HG02981 (cell line): Measurements from ENCODE around the gene TUBB8.
"Not testable (repeated sequence)": the region's sequence is repeated elsewhere in the genome, so short reads cannot be mapped to it uniquely, and the experiment has no call there.

Source experiments
- ATAC-seq: cut with Tn5 transposase; IDR thresholded peaks from one replicate; pipeline ENCODE4 v1.9.1; 2021; ENCODE audit warnings: mild to moderate bottlenecking, moderate library complexity; ENCODE audit not compliant: unreplicated experiment

TUBB8 gene

GRCh38 chr10:48996-49395, at the start of gene TUBB8:
TUBB8 (minus strand) TSS chr10:49296; CDS start chr10:49238, 58 bp downstream.
- ATAC-seq: no peak

DNA sequence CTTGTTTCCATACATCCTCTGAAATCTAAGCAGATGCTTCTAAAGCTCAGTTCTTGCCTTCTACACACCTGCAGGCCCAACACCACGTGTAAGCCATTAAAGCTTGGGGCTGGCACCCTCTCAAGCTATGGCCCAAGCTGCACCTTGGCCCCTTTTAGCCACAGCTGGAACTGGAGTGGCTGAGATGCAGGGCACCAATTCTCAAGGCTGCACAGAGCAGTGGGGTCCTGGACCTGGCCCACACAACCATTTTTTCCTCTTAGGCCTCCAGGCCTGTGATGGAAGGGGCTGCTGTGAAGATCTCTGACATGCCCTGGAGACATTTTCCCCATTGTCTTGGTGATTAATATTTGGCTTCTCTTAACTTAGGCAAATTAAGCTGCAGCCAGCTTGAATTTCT, 47.4 kb upstream of the TUBB8 start:
- no peak for ATAC-seq

DNA sequence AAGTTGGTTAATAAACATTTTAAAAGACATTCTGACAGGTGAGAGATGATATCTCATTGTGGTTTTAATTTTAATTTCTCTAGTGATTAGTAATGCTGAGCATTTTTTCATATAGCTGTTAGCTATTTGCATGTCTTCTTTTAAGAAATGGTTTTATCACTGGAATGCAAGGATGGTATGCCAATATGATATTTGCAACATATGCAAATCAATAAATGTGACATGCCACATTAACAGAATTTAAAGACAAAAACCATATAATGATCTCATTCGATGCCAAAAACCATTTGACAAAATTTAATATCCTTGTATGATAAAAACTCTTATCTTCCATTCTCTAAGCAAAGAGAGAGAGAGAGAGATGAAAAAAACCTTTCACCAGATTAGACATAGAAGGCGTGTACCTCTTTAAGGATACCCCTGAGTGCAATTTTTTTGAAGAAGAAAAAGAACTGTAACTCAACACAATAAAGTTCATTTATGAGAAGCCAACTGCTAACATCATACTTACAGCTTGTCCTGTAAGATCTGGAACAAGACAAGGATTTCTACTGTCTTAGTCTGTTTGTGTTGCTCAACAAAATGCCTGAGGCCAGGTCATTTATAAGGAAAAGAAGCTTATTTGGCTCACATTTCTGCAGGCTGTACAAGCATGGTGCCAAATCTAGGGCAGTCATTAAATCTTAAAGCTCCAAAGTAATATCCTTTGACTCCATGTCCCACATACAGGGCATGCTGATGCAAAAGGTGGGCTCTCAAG, 46.4 kb upstream of the TUBB8 start:
- ATAC-seq: no peak

DNA sequence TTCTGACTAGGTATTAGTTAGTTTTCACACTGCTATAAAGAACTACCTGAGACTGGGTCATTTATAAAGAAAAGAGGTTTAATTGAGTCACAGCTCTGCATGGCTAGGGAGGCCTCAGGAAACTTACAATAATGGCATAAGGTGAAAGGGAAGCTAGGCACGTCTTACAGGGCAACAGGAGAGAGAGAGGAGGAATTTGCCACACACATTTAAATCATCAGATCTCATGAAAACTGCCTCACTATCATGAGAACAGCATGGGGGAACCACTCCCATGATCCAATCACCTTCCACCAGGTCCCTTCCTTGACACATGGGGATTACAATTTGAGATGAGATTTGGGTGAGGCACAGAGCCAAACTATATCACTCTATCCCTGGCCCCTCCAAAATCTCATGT, 45.5 kb upstream of the TUBB8 start:
- no peak for ATAC-seq

- ATAC-seq: no peak
These were observed 43.8 kb upstream of the TUBB8 start for GRCh38 chr10:92846-93245.

GRCh38 chr10:92153-92552, 43.1 kb upstream of the TUBB8 start:
- no peak for ATAC-seq

DNA sequence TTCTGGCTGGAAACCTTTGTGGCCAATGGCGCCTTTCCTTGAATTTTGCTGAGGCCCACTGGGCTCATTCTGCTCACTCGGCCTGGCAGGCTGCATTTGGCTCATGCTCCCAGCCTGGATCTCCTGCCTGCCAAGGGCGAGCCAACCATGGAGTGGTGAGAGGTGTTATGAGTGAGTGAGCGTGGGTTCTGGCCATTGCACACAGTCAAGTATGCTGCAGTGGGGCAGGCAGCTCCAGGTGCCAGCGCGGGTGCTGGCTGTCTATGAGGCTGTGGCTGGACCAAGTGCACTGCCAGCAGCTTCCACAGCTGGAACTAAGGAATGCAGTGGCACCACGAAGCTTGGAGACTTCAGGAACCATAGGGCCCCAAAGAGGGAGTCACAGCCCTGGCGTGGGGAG, 42.2 kb upstream of the TUBB8 start:
- no peak for ATAC-seq

- no peak for ATAC-seq
These were observed 41.1 kb upstream of the TUBB8 start for GRCh38 chr10:90161-90560.

GRCh38 chr10:89248-89647, 40.2 kb upstream of the TUBB8 start:
- ATAC-seq: no peak

GRCh38 chr10:88253-88652, 39.2 kb upstream of the TUBB8 start:
- ATAC-seq: no peak

DNA sequence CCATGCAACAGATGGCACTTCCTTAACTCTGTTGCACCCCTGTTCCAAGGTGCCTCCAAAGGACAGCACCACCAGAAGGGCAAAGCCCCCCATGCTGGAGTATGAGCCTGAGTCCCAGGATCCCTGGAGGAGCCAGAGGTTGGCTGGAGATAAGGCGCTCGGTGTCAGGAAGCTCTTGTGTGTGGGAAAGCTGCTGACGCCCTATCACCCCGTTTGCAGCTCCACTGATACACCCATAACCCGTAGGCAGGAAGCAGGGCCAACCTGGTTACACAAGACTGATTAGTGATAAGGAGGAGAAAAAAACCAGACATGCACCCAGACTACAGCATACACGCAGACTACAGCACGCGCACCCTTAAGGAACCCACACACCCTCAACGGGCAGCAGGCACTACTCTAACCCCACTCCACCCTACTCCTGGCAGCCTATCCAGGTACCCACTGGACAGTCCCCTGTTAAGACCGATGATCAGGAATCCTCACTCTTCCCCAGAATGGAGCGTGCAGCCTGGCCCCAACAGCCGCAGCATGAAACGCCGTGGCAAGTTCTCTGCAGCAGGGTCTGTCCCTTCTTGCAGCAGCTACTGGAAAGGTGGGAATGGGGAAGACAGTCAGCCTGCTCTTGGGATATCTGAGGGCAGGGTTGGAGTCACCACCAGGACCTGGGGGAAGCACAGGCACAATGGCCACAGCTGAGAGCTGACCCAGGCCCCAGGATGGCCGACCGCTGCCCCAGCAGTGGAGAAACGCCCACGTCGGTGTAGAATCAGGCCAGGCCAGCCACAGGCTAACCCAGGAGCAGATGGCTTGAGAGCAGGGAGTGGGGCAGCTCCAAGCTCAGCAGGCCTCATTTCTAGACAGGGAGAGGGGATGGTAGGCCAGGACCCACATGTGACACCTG, 38.3 kb upstream of the TUBB8 start:
- ATAC-seq: no peak

GRCh38 chr10:86031-86430, 36.9 kb upstream of the TUBB8 start:
- ATAC-seq: no peak

DNA sequence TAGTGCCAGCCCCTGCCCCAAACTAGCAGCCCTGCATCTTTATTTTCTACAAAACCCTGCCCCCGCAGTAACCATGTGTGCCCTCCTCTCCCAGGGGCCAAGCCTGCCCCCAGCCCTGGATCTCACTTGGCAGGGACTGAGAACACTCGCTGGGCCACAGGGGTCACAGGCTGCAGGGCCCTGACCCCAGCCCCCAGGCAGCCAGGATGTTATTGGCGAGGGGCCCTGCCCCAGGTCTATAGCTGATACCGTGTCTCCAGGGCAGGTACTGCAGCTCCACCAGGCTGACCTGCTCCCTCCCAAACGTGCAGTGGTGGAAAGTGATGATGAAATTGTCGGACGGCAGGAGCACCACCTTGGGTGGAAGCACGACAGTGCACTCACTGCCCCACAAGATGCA, 35.9 kb upstream of the TUBB8 start:
- ATAC-seq: no peak

- no peak for ATAC-seq
These were observed 34.9 kb upstream of the TUBB8 start for GRCh38 chr10:83930-84530.

- ATAC-seq: no peak
These were observed 31.5 kb upstream of the TUBB8 start for GRCh38 chr10:80477-81105.

- no peak for ATAC-seq
These were observed 30.6 kb upstream of the TUBB8 start for GRCh38 chr10:79532-80215.

- no peak for ATAC-seq
These were observed 29.5 kb upstream of the TUBB8 start for GRCh38 chr10:78556-78955.

- not testable (repeated sequence) for ATAC-seq
These were observed 25.1 kb upstream of the TUBB8 start for GRCh38 chr10:74266-74621.

DNA sequence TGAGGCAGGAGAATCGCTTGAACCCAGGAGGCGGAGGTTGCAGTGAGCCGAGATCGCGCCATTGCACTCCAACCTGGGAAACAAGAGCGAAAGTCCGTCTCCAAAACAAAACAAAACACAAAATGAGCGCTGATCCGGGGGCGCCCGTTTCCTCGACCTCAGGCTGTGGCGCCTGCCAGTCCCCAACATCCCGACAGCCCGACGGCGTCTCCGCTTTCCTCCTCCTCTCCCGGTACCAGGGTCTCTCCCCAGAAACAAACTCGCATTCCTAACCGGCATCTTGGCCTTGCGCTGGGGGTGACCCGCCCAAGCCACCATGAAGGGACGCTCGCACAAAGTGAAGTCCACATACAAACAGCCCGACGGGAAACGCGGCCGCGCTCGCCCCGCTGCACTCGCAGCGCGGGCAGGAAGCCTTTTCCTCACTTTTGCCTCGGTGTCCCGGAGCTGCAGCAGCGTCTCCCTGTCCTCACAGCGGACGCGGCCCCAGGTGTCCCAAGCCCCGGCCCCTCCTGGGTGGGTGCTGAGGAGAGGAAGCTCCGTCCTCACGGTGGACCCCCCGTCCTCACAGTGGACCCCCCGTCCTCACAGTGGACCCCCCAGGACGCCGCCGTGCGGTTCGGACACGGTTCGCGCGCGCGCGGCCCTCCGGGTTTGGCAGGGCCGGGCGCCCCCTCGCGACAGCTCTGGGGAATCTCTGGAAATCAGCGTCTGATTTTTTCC, 24.6 kb upstream of the TUBB8 start:
- ATAC-seq: not testable (repeated sequence)

- ATAC-seq: not testable (repeated sequence)
These were observed 19.1 kb upstream of the TUBB8 start for GRCh38 chr10:68156-68555.
